Ureter (tissue), 1 donor: ENCODE measurements around the gene CYP3A7. TPM values are rescaled to one million over a fixed set of nuclear protein-coding genes. Genes with fewer than 3 reads are reported as not detected.
A peak's percentile ranks its signal among the peaks of the same experiment; 100 is the strongest.
"Not testable (repeated sequence)": the region's sequence is repeated elsewhere in the genome, so short reads cannot be mapped to it uniquely, and the experiment has no call there.

Experiments
- DNase-seq: peaks from one replicate; pipeline ENCODE4 v3.0.0-alpha.2; 2020; ENCODE audit warnings: low spot score
- total RNA-seq: library from RNA; stranded (reverse); gene quantifications from one replicate; pipeline ENCODE4 v1.2.4, GENCODE V29; 2023
- donor health status: DM: yes; HTN: yes; CAD: no.

Gene CYP3A7
- 0.75 TPM for total RNA-seq

GRCh38 chr7:99734987-99735386, at the start of gene CYP3A7:
Gene CYP3A7 (minus strand): TSS chr7:99735196. CDS start chr7:99735093, 103 bp downstream.
- DNase-seq: no peak

- DNase-seq: no peak
These were observed 49.0 kb upstream of the CYP3A7 start, which contains the start of gene CYP3A4 for GRCh38 chr7:99784007-99784406. Gene CYP3A4 (minus strand): TSS chr7:99784184. CDS start chr7:99784081, 103 bp downstream.

- DNase-seq: no peak
These were observed 47.3 kb upstream of the CYP3A7 start for GRCh38 chr7:99782012-99782953.

GRCh38 chr7:99780588-99780987, 45.6 kb upstream of the CYP3A7 start:
- DNase-seq: no peak

GRCh38 chr7:99779949-99780348, 45.0 kb upstream of the CYP3A7 start:
- DNase-seq: no peak

GRCh38 chr7:99778880-99779279, 43.9 kb upstream of the CYP3A7 start:
- no peak for DNase-seq

- DNase-seq: not testable (repeated sequence)
These were observed 38.4 kb upstream of the CYP3A7 start for GRCh38 chr7:99773395-99773794.

- DNase-seq: no peak
These were observed 37.6 kb upstream of the CYP3A7 start for GRCh38 chr7:99772565-99772964.

- not testable (repeated sequence) for DNase-seq
These were observed 34.5 kb upstream of the CYP3A7 start for GRCh38 chr7:99769494-99769893.

GRCh38 chr7:99768471-99768870, 33.5 kb upstream of the CYP3A7 start:
- no peak for DNase-seq

- no peak for DNase-seq
These were observed 32.7 kb upstream of the CYP3A7 start for GRCh38 chr7:99767662-99768061.

- DNase-seq: no peak
These were observed 31.6 kb upstream of the CYP3A7 start for GRCh38 chr7:99766484-99767099.

GRCh38 chr7:99764478-99764877, 29.5 kb upstream of the CYP3A7 start:
- no peak for DNase-seq

- DNase-seq: peak; percentile 51
These were observed 27.8 kb upstream of the CYP3A7 start for GRCh38 chr7:99762680-99763327.

- DNase-seq: no peak
These were observed 20.1 kb upstream of the CYP3A7 start for GRCh38 chr7:99755085-99755484.

GRCh38 chr7:99752356-99752755, 17.4 kb upstream of the CYP3A7 start:
- no peak for DNase-seq

- peak; percentile 60 for DNase-seq
These were observed 16.5 kb upstream of the CYP3A7 start for GRCh38 chr7:99751322-99752052.

- DNase-seq: no peak
These were observed 14.0 kb upstream of the CYP3A7 start for GRCh38 chr7:99748846-99749579.

- DNase-seq: not testable (repeated sequence)
These were observed 11.9 kb upstream of the CYP3A7 start for GRCh38 chr7:99746915-99747314.

GRCh38 chr7:99745395-99745794, 10.4 kb upstream of the CYP3A7 start:
- DNase-seq: not testable (repeated sequence)
